Fibroblast of peridontal ligament (primary cell): ENCODE data around the gene USP17L24.
"Not testable (repeated sequence)": the region's sequence is repeated elsewhere in the genome, so short reads cannot be mapped to it uniquely, and the experiment has no call there.

Experiments
- DNase-seq: peaks from one replicate; pipeline ENCODE4 v3.0.0-alpha.2; 2010; ENCODE audit errors: extremely low read depth

USP17L24 gene

DNA sequence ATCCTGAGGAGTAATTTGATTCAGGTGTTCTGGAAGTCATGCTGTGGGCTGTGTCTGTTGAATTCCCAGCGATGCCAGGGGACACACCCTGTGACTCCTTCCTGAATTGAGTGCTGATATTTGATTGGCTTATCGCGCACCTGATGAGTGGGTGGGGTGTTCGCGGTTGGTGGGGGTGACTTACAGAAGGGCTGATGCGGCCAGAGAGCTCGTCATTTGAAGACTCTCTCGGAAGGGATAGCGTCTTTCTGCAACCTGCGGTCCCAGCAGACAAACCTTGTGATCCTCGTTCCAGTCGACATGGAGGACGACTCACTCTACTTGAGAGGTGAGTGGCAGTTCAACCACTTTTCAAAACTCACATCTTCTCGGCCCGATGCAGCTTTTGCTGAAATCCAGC, at the start of gene USP17L24:
USP17L24 (plus strand) TSS at position 301 of the 400 bp plus-strand sequence; CDS start at position 301, 0 bp downstream.
- not testable (repeated sequence) for DNase-seq

DNA sequence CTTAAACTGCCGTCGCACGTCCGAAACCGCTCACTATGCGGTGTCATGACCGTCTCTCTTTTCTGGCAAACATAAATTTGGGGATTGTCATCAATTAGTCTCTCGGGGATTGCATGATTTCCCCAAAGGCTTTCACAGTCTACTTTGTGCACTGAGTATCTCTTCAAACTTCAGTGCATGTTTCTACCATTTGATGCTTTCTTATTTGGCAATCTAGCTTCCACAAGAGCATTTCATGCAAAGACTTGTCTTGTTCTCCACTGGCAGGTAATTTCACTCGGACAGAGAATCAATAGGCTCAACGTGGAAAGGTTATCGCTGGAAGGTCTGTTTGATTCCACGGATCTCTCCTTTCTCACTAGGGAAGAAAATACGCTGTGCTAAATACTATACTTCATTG, 774 bp upstream of the USP17L24 start:
- DNase-seq, result not testable (repeated sequence)

DNA sequence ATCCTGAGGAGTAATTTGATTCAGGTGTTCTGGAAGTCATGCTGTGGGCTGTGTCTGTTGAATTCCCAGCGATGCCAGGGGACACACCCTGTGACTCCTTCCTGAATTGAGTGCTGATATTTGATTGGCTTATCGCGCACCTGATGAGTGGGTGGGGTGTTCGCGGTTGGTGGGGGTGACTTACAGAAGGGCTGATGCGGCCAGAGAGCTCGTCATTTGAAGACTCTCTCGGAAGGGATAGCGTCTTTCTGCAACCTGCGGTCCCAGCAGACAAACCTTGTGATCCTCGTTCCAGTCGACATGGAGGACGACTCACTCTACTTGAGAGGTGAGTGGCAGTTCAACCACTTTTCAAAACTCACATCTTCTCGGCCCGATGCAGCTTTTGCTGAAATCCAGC, 4.6 kb downstream of the USP17L24 start, which contains the start of gene USP17L25:
USP17L25 (plus strand) TSS at position 301 of the 400 bp plus-strand sequence; CDS start at position 301, 0 bp downstream.
- DNase-seq, result not testable (repeated sequence)

DNA sequence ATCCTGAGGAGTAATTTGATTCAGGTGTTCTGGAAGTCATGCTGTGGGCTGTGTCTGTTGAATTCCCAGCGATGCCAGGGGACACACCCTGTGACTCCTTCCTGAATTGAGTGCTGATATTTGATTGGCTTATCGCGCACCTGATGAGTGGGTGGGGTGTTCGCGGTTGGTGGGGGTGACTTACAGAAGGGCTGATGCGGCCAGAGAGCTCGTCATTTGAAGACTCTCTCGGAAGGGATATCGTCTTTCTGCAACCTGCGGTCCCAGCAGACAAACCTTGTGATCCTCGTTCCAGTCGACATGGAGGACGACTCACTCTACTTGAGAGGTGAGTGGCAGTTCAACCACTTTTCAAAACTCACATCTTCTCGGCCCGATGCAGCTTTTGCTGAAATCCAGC, 9.4 kb downstream of the USP17L24 start, which contains the start of gene USP17L26:
USP17L26 (plus strand) TSS at position 301 of the 400 bp plus-strand sequence; CDS start at position 301, 0 bp downstream.
- DNase-seq, result not testable (repeated sequence)

GRCh38 chr4:9339103-9339502, 14.1 kb downstream of the USP17L24 start, which contains the start of gene USP17L5:
TSS of gene USP17L5 (plus strand) at chr4:9339403. CDS start at chr4:9339403, 0 bp downstream.
- not testable (repeated sequence) for DNase-seq

GRCh38 chr4:9343848-9344247, 18.9 kb downstream of the USP17L24 start, which contains the start of gene USP17L27:
TSS of gene USP17L27 (plus strand) at chr4:9344148. CDS start at chr4:9344148, 0 bp downstream.
- DNase-seq, result not testable (repeated sequence)

GRCh38 chr4:9348593-9348992, 23.6 kb downstream of the USP17L24 start, which contains the start of gene USP17L28:
TSS of gene USP17L28 (plus strand) at chr4:9348893. CDS start at chr4:9348893, 0 bp downstream.
- DNase-seq, result not testable (repeated sequence)

- DNase-seq, result not testable (repeated sequence)
Observed at GRCh38 chr4:9350866-9351265, 25.9 kb downstream of the USP17L24 start.

DNA sequence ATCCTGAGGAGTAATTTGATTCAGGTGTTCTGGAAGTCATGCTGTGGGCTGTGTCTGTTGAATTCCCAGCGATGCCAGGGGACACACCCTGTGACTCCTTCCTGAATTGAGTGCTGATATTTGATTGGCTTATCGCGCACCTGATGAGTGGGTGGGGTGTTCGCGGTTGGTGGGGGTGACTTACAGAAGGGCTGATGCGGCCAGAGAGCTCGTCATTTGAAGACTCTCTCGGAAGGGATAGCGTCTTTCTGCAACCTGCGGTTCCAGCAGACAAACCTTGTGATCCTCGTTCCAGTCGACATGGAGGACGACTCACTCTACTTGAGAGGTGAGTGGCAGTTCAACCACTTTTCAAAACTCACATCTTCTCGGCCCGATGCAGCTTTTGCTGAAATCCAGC, 28.4 kb downstream of the USP17L24 start, which contains the start of gene USP17L29:
USP17L29 (plus strand) TSS at position 301 of the 400 bp plus-strand sequence; CDS start at position 301, 0 bp downstream.
- not testable (repeated sequence) for DNase-seq

DNA sequence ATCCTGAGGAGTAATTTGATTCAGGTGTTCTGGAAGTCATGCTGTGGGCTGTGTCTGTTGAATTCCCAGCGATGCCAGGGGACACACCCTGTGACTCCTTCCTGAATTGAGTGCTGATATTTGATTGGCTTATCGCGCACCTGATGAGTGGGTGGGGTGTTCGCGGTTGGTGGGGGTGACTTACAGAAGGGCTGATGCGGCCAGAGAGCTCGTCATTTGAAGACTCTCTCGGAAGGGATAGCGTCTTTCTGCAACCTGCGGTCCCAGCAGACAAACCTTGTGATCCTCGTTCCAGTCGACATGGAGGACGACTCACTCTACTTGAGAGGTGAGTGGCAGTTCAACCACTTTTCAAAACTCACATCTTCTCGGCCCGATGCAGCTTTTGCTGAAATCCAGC, 37.9 kb downstream of the USP17L24 start, which contains the start of gene USP17L30:
USP17L30 (plus strand) TSS at position 301 of the 400 bp plus-strand sequence; CDS start at position 301, 0 bp downstream.
- not testable (repeated sequence) for DNase-seq
